T-helper 2 cell treated with Interferon-gamma antibody and Interleukin-4, amounts not matched to agents 5 μg/mL and 100 μg/mL, for 36 hours (primary cell): Measurements from ENCODE around the gene PGPEP1.
A peak's percentile ranks its signal among the peaks of the same experiment; 100 is the strongest.

Experiments used
- DNase-seq: peaks from one replicate; pipeline ENCODE4 v3.0.0; 2021; ENCODE audit warnings: low spot score
- H3K27ac Mint-ChIP-seq: one replicate; pipeline ENCODE4 v1.8.0; 2021; ENCODE audit warnings: mild to moderate bottlenecking, mixed read lengths
- H3K27me3 Mint-ChIP-seq: one replicate; pipeline ENCODE4 v1.8.0; 2021; ENCODE audit warnings: low read depth, mixed read lengths
- H3K36me3 Mint-ChIP-seq: one replicate; pipeline ENCODE4 v1.8.0; 2021; ENCODE audit warnings: low read depth, mixed read lengths
- H3K4me1 Mint-ChIP-seq: one replicate; pipeline ENCODE4 v1.8.0; 2021; ENCODE audit warnings: low read depth, mixed read lengths
- H3K4me3 Mint-ChIP-seq: one replicate; pipeline ENCODE4 v1.8.0; 2022; ENCODE audit warnings: mild to moderate bottlenecking, moderate library complexity, mixed read lengths
- H3K9me3 Mint-ChIP-seq: one replicate; pipeline ENCODE4 v1.8.0; 2021; ENCODE audit warnings: mixed read lengths

PGPEP1 gene

DNA sequence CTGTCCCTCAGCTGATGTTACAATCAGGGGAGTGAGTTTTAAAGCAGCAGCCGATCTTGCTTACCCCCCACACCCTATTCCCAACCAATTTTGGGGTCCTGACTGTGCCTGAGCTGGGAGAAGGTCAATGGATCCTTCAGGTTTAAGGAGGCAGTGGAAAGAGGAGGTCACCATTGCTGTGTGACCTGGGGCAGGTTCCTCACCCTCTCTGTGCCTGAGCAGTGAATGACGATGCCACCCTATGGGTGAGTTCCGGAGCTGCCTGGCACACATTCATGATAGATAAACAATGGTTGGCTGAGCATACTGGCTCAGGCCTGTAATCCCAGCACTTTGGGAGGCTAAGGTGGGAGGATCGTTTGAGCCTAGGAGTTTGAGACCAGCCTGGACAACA is 38.7 kb upstream of the PGPEP1 start:
- Mint-ChIP-seq H3K36me3 (peaks cover 25% of the 10 kb centered on the region), H3K27me3 (no peaks in the 10 kb centered on the region), H3K27ac (peak overlapping the region; percentile 71), H3K4me1 (peaks cover 34% of the 10 kb centered on the region), H3K9me3 (no peaks in the 10 kb centered on the region), H3K4me3 (peak overlapping the region; percentile 50)
- DNase-seq, result no peak

DNA sequence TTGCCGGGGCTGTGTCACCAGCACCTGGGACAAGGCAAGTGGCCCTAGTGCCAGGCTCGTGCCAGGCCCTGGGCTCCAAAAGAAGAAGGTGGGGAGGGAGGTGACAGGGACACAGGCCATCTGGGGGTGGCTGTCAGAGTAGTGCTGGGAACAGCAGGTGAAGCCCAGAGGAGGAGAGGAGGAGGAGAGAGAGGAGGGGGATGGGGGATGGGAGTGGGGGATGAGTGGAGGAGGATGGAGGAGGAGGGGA is 36.3 kb upstream of the PGPEP1 start:
- Mint-ChIP-seq H3K36me3 (peaks cover 29% of the 10 kb centered on the region), H3K27ac (peak overlapping the region; percentile 95), H3K27me3 (no peaks in the 10 kb centered on the region), H3K9me3 (no peaks in the 10 kb centered on the region), H3K4me3 (peak overlapping the region; percentile 95), H3K4me1 (peaks cover 33% of the 10 kb centered on the region)
- DNase-seq, result no peak

DNA sequence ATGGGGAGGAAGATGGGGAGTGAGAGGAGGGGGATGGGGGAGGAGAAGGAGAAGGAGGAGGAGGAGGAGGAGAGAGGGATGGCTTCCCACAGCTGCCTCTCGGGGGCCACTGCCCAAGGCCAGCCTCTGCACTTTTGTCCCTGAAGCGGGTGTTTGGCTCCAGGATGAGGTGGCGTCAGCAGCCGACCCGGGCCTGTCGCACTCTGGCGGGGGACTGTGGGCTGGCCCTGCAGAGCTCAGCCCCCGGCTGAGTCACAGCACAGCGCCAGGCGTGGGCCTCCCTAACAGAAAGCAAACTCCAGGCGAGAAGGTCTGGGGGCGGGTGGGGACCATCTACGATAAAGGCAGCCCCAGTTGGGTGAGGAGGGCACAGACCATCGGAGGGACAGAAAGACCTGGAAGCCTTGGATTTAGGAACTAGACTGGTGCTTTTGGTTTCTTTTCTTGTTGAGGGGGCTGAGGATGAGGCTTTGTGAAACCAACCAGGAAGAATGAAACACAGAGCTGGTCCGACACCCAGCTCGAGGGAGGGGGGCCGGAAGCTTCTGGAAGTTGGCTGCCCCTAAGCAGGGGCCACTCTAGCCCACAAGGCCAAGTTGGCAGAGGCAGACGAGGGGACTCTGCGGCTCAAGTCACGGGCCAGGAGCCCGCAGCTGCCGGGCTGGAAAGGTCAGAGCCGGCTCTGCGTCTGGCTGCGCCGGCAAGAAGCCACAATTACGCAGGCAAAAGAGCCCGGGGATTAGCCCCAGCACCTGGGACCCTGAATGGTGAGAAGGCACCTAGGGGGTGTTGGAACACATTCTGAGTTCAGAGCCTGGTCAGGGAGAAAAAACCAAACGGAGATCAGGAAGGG is 35.7 kb upstream of the PGPEP1 start:
- H3K4me3 Mint-ChIP-seq, result peak overlapping the region; percentile 95
- peaks cover 27% of the 10 kb centered on the region for H3K36me3 Mint-ChIP-seq
- no peaks in the 10 kb centered on the region for H3K27me3 Mint-ChIP-seq
- H3K9me3 Mint-ChIP-seq, result no peaks in the 10 kb centered on the region
- peak overlapping the region; percentile 95 for H3K27ac Mint-ChIP-seq
- peaks cover 31% of the 10 kb centered on the region for H3K4me1 Mint-ChIP-seq
- DNase-seq, result peak; percentile 89

DNA sequence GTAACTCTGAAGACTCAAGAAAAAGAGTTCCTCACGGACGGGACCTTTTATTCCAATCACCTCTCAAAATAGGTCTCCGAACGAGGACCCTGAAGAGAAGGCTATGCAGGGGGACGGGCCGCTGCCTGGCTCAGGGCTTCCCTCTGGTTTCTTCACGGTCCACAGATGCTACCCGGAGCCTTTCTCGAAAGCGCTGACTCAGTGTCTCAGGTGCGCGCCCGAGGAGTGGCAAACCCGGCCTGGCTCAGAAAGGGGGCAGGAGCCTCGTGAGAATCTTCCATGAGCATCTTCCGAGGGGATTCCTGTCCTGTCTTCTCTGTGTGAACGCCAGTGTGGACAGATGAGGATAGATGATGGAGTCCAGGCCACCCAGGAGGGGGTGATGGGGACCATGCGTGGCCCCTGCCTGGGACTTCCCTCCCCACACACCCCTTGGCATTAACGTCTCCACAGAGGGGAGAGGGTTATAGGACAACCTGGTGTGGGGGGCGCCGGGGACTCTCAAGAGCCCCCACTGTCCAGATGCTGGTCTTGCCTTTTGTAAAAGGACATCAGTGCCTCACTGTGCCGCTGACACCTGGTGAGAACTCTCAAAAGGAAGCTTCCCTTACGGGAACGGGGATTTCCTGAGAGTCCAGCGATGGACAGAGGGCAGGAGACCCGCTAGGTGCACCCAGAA is 34.0 kb upstream of the PGPEP1 start:
- Mint-ChIP-seq H3K4me1 (peaks cover 36% of the 10 kb centered on the region), H3K4me3 (peak overlapping the region; percentile 95), H3K36me3 (peaks cover 34% of the 10 kb centered on the region), H3K27me3 (no peaks in the 10 kb centered on the region), H3K9me3 (no peaks in the 10 kb centered on the region), H3K27ac (peak overlapping the region; percentile 95)
- no peak for DNase-seq

DNA sequence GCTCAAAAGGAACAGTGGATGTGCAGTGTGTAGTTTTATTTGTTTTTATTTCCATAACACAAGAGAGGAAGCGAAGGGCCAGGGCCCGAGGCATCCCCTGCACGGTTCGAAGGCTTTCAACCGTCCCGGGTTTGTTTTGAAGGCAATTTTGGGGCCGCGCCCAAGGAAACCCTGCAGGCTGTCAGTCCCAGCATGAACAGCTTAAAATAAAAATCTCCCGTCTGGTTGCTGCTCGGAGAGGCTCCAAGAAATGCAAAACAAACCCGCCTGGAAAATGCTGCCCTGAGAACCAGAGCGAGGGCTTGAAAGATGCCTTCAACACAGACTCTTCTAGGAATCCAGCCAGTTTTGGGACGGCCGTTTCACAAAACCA is 33.5 kb upstream of the PGPEP1 start:
- Mint-ChIP-seq H3K9me3 (no peaks in the 10 kb centered on the region), H3K4me1 (peaks cover 33% of the 10 kb centered on the region), H3K27ac (peak overlapping the region; percentile 88), H3K36me3 (peaks cover 34% of the 10 kb centered on the region), H3K27me3 (no peaks in the 10 kb centered on the region), H3K4me3 (peak overlapping the region; percentile 95)
- no peak for DNase-seq

DNA sequence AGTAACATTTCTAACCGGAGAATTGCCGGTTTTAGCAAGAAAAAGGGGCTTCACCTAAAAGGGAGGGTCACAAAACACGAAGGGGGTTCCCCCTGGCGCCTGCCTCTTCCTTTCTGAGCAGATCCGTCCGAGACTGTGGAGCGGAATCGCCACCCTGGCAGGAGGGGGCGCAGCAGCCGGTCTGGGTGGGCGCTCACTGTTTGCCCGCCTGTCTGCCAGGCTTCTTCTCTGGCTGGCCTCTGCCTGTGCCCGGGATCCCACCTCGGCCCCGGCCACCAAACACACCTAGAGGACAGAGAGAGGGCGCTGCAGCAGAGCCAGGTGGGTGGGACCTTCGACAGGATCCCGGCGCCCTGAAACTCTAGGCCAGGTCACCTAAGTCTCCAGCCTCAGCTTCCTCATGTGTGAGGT is 33.1 kb upstream of the PGPEP1 start:
- H3K27ac Mint-ChIP-seq, result peak overlapping the region; percentile 88
- peaks cover 31% of the 10 kb centered on the region for H3K4me1 Mint-ChIP-seq

DNA sequence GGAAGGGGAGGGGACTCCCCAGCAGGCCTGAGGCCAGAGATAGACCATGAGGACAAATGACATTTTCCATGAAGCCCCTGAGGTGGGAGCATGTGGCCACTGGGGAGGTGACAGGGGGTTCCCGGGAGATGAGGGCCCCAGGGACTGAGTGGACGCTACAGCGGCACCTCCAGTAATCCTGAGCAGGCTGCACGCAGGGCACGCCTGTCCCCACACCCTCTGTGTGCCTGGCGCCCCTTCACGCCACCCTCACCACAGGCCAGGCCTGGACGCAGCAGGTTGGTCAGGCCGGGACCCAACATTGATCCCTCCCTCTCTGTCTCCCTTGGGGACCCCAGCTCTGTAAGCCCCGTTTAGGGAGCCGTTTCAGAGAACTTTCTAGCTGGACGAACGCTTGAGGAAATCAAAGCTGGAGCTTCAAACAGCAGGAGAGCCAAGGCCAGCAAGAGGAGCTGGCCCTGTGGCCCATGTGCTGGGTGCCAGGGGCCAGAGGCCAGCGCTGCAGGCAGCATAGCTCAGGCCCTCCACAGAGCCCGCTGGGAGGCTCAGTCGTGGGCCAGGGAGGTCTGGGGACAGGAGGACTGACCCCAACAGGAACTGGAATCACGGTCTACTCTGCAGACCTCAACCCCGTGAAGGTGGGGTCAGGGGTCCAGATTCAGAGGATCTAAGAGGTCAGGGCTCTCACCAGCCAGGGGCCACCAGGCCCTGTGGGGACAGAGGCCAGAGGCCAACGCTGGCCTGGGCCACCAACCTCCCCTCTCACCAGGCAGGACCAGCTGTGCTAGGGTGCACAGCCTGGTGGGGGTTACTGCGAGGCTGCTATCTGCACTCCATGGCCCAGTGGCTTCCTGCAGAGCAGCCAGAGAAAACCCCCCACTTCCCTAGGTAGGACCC is 32.1 kb upstream of the PGPEP1 start:
- Mint-ChIP-seq H3K4me3 (no peak overlapping the region), H3K36me3 (peaks cover 40% of the 10 kb centered on the region), H3K9me3 (no peaks in the 10 kb centered on the region), H3K4me1 (peaks cover 31% of the 10 kb centered on the region), H3K27ac (no peak overlapping the region), H3K27me3 (no peaks in the 10 kb centered on the region)
- no peak for DNase-seq

More for the DNA sequence above, 33.1 kb upstream of the PGPEP1 start:
- DNase-seq, result no peak
- H3K4me3 Mint-ChIP-seq, result peak overlapping the region; percentile 95
- H3K36me3 Mint-ChIP-seq, result peaks cover 34% of the 10 kb centered on the region
- H3K9me3 Mint-ChIP-seq, result no peaks in the 10 kb centered on the region
- H3K27me3 Mint-ChIP-seq, result no peaks in the 10 kb centered on the region

DNA sequence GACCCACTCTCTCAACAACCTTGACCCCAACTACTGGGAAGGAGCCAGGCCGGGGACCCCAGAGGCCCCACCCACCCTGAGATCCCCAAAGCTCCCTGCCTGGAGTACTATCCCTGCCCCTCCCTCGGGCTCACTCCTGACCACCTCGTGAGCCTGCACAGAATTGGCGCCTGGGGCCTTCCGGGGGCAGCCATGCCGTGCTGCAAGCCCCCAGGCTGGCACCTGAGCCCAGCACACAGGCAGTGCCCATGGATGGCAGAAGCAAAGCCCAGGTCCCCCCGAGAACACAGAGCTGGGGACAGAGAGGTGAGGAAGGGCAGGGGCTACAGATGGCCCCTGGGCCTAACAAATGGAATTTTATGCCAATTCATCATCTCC is 31.5 kb upstream of the PGPEP1 start:
- peaks cover 37% of the 10 kb centered on the region for H3K36me3 Mint-ChIP-seq
- H3K9me3 Mint-ChIP-seq, result no peaks in the 10 kb centered on the region
- no peak overlapping the region for H3K27ac Mint-ChIP-seq
- H3K4me1 Mint-ChIP-seq, result peaks cover 26% of the 10 kb centered on the region
- no peak for DNase-seq
- no peak overlapping the region for H3K4me3 Mint-ChIP-seq
- H3K27me3 Mint-ChIP-seq, result no peaks in the 10 kb centered on the region

DNA sequence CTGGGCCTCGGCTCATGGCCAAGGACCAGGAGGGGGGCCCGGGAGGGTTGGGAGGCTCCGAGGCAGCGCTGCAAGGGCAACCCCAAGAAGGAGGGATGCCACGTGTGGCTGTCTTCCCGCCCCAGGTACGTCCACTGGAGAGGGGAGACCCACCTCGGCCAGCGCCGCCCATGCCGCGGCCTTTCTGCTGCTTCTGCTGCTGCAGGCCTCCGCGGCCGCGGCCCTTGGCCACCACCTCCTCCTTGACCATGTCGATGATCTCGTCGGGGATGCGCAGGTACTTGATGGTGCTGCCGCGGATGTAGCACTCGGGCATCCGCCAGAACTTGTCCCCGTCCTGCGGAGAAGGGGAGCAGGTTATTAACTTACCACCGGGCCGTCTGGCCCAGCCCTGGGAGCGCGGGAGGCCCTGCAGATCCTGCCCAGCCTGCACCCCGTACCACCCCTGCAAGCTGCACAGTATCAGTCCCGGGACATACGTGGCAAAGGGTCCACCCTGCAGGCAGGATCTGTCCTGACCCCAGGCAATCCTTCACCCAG is 30.8 kb upstream of the PGPEP1 start:
- Mint-ChIP-seq H3K27me3 (no peaks in the 10 kb centered on the region), H3K4me3 (no peak overlapping the region), H3K27ac (no peak overlapping the region), H3K9me3 (no peaks in the 10 kb centered on the region), H3K4me1 (peaks cover 23% of the 10 kb centered on the region), H3K36me3 (peaks cover 37% of the 10 kb centered on the region)
- no peak for DNase-seq

DNA sequence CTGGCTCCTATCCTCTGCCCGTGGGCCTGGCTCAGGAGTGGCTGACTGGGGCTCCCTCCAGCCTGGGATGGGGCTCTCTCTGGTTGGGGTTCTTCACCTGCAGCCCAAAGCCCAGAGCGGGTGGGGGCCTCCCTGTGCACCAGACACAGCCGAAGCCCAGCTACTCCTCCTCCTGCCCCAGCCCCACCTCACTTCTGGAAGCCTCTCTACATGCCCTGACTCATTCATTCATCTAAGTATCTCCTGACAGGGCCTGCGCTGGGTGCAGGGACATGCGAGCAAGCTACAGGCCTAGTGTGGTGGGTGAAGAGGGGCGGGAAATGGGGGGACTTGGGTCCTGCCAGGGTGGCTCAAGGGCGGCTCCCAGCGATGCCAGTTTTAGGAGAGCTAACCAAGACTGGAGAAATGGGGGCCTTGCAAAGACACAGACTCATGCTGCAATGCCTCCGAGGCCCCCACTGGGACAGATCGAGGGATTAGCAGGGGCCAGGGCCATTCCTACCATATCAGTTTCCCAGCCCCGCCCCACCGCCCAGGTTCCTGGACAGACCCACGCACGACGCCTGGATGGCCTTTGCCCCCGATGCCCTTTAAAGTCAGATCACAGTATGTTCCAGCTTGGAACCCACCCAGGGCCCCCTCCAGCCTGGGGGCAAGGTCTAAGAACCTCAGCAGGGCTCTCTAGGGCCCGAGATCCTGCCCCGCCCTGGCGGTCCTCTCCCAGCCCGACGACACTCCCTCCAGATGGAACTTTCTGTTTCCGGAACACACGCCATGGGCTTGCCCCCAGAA is 30.1 kb upstream of the PGPEP1 start:
- Mint-ChIP-seq H3K27ac (peak overlapping the region; percentile 31), H3K9me3 (no peaks in the 10 kb centered on the region), H3K27me3 (no peaks in the 10 kb centered on the region), H3K4me3 (no peak overlapping the region), H3K4me1 (peaks cover 18% of the 10 kb centered on the region), H3K36me3 (peaks cover 33% of the 10 kb centered on the region)
- no peak for DNase-seq

DNA sequence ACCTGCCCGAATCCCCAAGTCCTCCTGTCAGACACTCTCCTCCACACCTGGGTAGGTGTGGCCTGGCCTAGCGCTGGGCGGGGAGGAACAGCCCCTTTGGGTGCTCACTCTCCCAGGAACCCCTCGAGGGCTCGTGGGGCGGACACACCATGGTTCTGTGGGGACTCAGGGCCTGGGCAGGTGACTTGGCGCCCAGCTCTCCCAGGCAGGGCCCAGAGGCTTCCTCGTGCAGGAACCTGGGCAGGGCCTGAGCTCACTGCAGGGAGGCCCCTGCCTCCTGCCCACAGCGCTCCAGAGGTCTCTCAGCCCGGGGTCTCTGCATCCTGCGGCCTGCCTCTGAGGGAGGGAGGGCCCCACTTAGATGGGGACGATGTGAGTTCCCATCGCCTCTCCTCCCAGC is 29.4 kb upstream of the PGPEP1 start:
- no peak for DNase-seq
- H3K27ac Mint-ChIP-seq, result no peak overlapping the region
- H3K36me3 Mint-ChIP-seq, result peaks cover 36% of the 10 kb centered on the region
- H3K4me3 Mint-ChIP-seq, result no peak overlapping the region
- peaks cover 17% of the 10 kb centered on the region for H3K4me1 Mint-ChIP-seq
- H3K27me3 Mint-ChIP-seq, result no peaks in the 10 kb centered on the region
- H3K9me3 Mint-ChIP-seq, result no peaks in the 10 kb centered on the region

DNA sequence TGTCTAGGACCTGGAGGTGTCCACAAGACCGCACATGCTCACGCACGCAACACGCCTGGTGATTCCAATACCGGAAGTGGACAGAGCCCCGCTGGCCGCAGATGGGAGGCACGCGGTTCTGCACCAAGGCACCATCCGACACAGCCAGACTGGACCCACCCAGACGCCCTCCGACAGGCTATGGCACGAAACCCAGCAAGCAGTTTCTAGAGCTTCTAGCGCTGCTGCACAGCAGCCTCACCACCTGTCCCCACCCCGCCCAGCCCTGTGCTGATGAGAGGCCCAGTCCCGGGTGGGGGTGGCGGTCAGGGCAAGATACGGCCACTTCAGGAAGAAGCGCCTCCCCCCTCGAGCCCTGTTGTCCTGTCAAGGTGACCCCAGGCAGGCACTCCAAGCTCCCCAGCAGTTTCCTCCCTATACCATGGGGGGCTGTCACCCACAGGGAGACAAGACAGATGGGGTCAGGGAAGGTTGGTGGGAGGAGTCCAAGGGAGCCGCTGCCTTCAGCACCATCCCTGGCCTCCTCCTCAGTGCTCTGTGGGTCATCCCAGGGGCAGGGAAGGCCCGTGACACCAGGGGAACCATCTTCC is 28.8 kb upstream of the PGPEP1 start:
- peaks cover 35% of the 10 kb centered on the region for H3K36me3 Mint-ChIP-seq
- H3K27ac Mint-ChIP-seq, result no peak overlapping the region
- no peaks in the 10 kb centered on the region for H3K9me3 Mint-ChIP-seq
- no peak for DNase-seq
- no peaks in the 10 kb centered on the region for H3K27me3 Mint-ChIP-seq
- peaks cover 17% of the 10 kb centered on the region for H3K4me1 Mint-ChIP-seq
- no peak overlapping the region for H3K4me3 Mint-ChIP-seq

DNA sequence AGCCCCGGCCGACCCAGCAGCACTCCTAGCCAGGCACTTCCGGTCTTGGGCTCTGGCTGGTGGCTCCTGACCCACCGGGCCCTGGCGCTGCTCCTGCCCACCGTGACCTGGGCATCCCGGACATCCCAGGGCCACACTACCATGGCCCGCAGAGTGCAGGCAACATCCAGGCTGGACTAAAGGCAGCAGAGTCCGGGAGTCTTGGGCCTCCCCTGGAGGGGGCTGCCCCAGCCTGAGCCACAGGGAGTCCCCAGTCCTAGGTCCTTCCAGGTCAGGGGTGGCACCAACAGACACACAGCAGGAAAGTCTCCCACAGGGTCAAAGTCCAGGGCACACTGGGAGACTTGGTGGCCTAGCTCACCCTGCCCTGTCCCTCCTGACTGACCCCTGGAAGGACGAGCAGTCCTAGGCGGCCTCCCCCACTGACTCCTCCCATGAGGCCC is 28.3 kb upstream of the PGPEP1 start:
- Mint-ChIP-seq H3K27me3 (no peaks in the 10 kb centered on the region), H3K36me3 (peaks cover 30% of the 10 kb centered on the region), H3K4me3 (no peak overlapping the region), H3K27ac (no peak overlapping the region), H3K9me3 (no peaks in the 10 kb centered on the region), H3K4me1 (peaks cover 13% of the 10 kb centered on the region)
- no peak for DNase-seq
